GM13976 (cell line): Measurements from ENCODE around the gene LRP3.

Source experiments
- DNase-seq: peaks from one replicate; pipeline ENCODE4 v3.0.0; 2012; ENCODE audit warnings: low spot score
- CTCF ChIP-seq: IDR thresholded peaks from 2 replicates; pipeline ENCODE4 v1.5.1; 2012; ENCODE audit warnings: borderline replicate concordance, mild to moderate bottlenecking; ENCODE audit not compliant: insufficient read depth; ENCODE audit errors: extremely low read depth, missing control alignments, control extremely low read depth
- in situ Hi-C: fragments of 300-500 bp; cut with MboI; formaldehyde crosslinking; loops from one replicate; pipeline ENCODE4 v1.12.0; 2022; ENCODE audit warnings: low sequenced_read_pairs, mixed read lengths, inconsistent platforms; ENCODE audit not compliant: unreplicated experiment

Gene LRP3

GRCh38 chr19:33252418-33252962 lies 58.4 kb downstream of the LRP3 start:
- TF ChIP-seq CTCF, result no peak
- in situ Hi-C loops, result no loop called here
- DNase-seq, result no peak

GRCh38 chr19:33252971-33253370 lies 58.8 kb downstream of the LRP3 start:
- no peak for DNase-seq
- in situ Hi-C loops, result no loop called here
- TF ChIP-seq CTCF, result no peak

GRCh38 chr19:33254245-33254824 lies 60.2 kb downstream of the LRP3 start:
- no peak for DNase-seq
- in situ Hi-C loops, result no loop called here
- no peak for TF ChIP-seq CTCF

GRCh38 chr19:33255781-33256180 lies 61.7 kb downstream of the LRP3 start:
- TF ChIP-seq CTCF, result no peak
- in situ Hi-C loops, result no loop called here
- DNase-seq, result no peak

- TF ChIP-seq CTCF, result no peak
- in situ Hi-C loops, result no loop called here
- no peak for DNase-seq
These were observed 62.1 kb downstream of the LRP3 start for GRCh38 chr19:33256261-33256660.

- DNase-seq, result no peak
- no peak for TF ChIP-seq CTCF
- in situ Hi-C loops, result no loop called here
These were observed 63.7 kb downstream of the LRP3 start for GRCh38 chr19:33257828-33258227.
